H1 (cell line): ENCODE measurements around the gene ENDOV.

Experiments used
- CREB1 ChIP-seq: IDR thresholded peaks from 2 replicates; pipeline ENCODE4 v1.6.1; 2012; ENCODE audit warnings: inconsistent platforms
- CTCF ChIP-seq, 3 experiments: IDR thresholded peaks; 1 replicate in 2 of 3; 2 replicates in 1 of 3; pipeline versions ENCODE4 v1.5.1 to v1.6.1; 2011; ENCODE audit warnings: low read length in 3 of 3, mild to moderate bottlenecking in 3 of 3, inconsistent platforms in 2 of 3, low read depth in 1 of 3, moderate library complexity in 1 of 3; ENCODE audit not compliant: insufficient read depth in 1 of 3; ENCODE audit errors: control extremely low read depth in 1 of 3
- NRF1 ChIP-seq: IDR thresholded peaks from 2 replicates; pipeline ENCODE4 v1.6.1; 2011; ENCODE audit warnings: mild to moderate bottlenecking, low read depth, low read length, improper control_type of control experiment
- POLR2A ChIP-seq, 2 experiments: IDR thresholded peaks; 1 replicate in 1 of 2; 2 replicates in 1 of 2; pipeline ENCODE4 v1.6.1; 2011; ENCODE audit warnings: low read depth in 2 of 2, low read length in 2 of 2, mild to moderate bottlenecking in 2 of 2; ENCODE audit errors: control extremely low read depth in 1 of 2
- POLR2AphosphoS5 ChIP-seq: IDR thresholded peaks from 2 replicates; pipeline ENCODE4 v1.6.1; 2011; ENCODE audit warnings: low read depth, low read length
- RBBP5 ChIP-seq: IDR thresholded peaks from 2 replicates; pipeline ENCODE4 v1.7.1; 2012; ENCODE audit warnings: low read depth, mild to moderate bottlenecking, inconsistent platforms, low read length, moderate library complexity, borderline replicate concordance
- SIX5 ChIP-seq: IDR thresholded peaks from 2 replicates; pipeline ENCODE4 v1.6.1; 2011; ENCODE audit warnings: mild to moderate bottlenecking, low read depth, low read length

GRCh38 chr17:80427366-80428282, 12.7 kb downstream of the ENDOV start:
- TF ChIP-seq CTCF (IDR thresholded peaks at IDR 0.05; ENCODE audit: control extremely low read depth in 1 of 3, insufficient read depth in 1 of 3, low read depth in 1 of 3, low read length in 3 of 3) (no peak), CREB1 (no peak), SIX5 (no peak), POLR2AphosphoS5 (no peak), NRF1 (no peak), RBBP5 (no peak), POLR2A (IDR thresholded peaks at IDR 0.05; ENCODE audit: control extremely low read depth in 1 of 2, low read depth in 2 of 2, low read length in 2 of 2) (no peak)
